Activated CD4-positive, alpha-beta T cell treated with anti-CD3 and anti-CD28 coated beads for 24 hours (primary cell): ENCODE measurements around the gene PRDM2.

Experiments used
- DNase-seq, 2 donors: peaks; one replicate each; pipeline ENCODE4 v3.0.0-alpha.2; 2020; ENCODE audit warnings: low read depth in 2 of 2

Gene PRDM2

DNA sequence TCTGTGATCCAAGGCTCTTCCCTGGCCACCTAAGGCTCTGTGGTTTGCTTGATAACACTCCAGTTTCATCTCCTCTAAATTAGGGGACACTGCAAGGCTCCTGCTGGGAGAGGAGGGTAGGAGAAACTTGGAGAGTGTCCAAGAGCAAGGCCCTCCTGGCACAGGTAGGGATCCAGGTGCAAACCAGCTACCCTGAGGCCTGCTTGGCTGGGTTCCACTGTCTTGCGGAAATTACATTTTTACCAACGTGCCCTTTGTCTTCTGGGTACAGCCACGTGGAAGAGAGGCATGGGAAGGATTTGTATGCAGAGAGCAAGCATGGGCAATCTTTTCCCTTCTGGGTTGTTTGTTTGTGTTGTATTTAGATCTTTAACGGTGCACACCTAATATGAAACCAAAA, 132.5 kb downstream of the PRDM2 start:
- no peak for DNase-seq

DNA sequence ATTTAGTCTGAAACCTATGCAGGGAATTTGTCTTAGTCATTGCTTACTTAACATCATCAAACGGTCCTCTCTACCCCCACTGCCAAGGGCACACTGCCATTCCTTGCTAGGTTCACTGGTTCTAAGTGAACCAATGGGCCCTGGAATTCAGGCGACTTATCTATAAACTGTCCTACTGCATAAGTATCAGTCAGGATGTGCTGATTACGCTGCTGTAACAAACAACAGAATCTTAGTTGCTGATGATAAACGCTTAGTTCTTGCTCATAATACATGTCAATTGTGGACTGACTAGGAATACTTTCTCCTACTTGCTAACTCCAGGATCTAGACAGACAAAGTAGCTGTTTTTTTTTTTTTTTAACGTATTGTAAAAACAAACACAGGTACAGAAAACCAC, 136.1 kb downstream of the PRDM2 start:
- DNase-seq = no peak

DNA sequence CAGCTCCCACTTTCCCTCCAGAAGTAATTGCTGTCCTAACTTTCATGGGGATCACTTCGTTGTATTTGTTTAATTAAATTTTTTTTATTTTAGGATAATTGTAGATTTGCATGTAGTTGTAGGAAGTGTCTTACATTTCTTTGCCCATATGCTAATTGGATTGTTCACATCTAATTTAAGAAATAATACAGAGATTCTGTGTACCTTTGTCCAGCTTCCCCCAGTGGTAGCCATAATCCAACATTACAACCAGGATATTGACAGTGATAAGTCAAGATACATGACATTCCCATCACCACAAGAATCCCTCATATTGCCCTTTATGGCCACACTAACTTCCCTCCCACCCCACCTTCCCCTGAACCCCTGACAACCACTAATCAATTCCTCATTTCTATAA, 136.6 kb downstream of the PRDM2 start:
- no peak for DNase-seq

DNA sequence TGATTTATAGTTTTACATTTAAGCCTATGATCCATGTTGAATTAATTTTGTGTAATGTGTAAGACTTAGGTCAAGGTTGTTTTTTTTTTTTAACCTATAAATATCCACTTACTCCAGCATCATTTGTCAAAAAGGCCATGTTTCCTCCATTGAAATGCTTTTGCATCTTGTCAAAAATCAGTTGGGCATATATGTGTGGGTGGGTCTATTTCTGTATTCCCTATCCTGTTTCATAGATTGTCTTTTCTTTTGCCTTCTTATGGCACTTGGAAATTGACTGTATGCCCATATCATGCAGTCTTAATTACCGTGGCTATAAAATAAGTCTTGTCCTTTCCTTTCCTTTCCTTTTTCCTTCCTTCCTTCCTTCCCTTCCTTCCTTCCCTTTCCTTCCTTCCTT, 138.2 kb downstream of the PRDM2 start:
- DNase-seq = no peak

DNA sequence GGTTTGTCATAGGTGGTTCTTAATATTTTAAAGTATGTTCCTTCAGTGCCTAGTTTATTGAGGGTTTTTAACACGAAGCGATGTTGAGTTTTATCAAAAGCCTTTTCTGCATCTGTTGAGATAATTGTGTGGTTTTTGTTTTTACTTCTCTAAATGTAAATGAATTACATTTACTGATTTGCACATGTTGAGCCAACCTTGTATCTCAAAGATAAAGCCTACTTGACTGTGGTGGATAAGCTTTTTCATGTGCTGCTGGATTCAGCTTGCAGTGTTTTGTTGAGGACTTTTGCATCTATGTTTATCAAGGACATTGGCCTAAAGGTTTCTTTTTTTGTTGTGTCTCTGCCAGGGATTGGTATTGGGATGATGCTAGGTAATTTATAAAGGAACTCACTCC, 142.5 kb downstream of the PRDM2 start:
- DNase-seq = no peak

DNA sequence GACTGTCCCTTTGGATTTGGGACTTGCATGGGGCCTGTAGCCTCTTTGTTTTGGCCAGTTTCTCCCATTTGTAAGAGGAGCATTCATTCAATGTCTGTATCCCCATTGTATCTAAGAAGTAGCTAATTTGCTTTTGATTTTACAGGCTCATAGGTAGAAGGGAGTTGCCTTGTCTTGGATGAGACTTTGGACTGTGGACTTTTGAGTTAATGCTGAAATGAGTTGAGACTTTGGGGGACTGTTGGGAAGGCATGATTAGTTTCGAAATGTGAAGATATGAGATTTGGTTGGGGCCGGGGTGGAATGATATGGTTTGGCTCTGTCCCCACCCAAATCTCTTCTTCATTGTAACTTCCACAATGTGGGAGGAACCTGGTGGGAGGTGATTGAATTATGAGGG, 151.7 kb downstream of the PRDM2 start:
- DNase-seq = no peak

DNA sequence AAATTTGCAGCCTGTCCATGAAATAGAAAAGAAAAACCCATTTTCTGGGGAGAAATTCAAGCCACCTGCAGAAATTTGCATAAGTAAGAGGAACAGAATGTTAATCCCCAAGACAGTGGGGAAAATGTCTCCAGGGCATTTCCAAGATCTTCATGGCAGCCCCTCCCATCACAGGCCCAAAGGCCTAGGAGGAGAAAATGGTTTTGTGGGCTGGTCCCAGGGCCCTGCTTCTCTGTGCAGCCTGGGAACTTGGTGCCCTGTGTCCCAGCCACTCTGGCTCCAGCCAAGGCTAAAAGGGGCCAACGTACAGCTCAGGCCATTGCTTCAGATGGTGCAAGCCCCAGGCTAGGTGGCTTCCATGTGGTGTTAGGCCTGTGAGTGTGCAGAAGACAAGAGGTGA, 155.6 kb downstream of the PRDM2 start:
- no peak for DNase-seq

DNA sequence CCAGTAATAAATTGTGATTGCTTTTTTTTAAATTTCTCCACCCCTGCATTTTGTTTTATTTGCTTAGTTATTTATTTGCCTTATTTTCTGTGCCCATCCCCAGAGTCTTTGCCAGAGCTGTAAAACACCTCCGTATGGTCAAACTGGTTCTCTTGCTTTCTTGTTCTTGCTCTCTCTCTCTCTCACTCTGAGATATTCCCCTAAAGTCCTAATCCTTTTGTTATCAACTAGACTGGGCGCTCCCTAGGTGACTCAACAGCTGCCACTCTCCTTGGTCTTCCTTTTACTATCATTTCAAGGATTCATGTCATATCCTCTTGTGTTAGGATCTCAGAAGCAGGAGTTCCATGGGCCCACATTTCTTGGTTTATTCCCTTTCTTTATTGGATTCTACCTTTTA, 160.0 kb downstream of the PRDM2 start:
- DNase-seq = no peak

DNA sequence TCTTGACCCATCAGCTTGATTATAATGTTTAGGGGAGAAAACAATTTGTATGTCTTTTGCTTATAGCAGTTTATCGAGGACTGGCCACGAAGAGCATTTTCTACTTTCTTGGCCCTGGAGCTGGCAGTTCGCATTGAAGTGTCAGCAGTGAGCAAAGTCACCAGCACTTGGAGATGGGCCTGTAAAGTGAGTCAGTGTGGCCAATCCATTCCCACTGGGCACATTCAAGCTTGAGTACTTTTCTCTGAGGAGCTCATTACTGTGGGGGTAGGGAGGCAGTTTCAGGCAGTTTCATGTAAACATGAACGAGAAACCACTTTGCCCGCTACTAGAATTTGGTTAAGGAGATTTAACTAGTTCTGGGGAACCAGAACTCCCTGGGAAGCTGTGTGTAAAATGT, 164.8 kb downstream of the PRDM2 start:
- DNase-seq = no peak

DNA sequence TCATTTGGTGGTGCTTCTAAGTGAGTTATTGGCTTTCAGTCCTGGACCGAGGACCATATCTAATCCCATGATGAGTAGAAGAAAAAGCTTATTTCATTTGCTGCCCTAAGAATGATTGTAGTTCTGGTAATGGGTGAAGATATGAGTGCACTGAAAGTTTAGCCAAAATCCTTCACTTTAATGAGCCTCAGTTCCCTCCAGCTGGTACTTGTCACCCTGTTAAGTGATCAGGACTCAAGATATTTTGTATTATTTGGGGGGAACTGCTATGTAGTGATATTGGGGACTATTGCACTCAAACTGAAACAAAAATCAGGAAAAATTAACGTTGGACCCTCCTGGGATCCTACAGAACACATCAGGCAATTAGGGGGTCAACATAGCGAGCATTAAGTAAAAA, 165.9 kb downstream of the PRDM2 start:
- no peak for DNase-seq

DNA sequence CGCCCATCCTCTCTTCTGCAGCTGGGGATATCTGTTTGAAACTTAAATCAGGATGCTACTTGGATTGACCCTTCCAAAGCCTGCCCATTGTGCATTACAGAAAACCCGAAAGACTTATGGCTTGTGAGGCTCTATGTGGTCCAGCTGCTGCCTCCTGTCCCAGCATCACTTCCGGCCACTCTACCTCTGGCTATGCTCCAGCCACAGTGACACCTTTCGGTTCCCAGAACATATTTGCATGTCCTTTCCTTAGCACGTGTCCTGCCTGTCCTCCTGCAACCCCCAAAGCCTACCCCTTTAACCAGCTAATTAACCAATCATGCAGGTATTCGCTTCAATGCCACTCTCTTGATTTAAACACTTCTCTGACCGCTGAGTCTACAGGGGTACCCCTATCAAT, 167.6 kb downstream of the PRDM2 start:
- no peak for DNase-seq

DNA sequence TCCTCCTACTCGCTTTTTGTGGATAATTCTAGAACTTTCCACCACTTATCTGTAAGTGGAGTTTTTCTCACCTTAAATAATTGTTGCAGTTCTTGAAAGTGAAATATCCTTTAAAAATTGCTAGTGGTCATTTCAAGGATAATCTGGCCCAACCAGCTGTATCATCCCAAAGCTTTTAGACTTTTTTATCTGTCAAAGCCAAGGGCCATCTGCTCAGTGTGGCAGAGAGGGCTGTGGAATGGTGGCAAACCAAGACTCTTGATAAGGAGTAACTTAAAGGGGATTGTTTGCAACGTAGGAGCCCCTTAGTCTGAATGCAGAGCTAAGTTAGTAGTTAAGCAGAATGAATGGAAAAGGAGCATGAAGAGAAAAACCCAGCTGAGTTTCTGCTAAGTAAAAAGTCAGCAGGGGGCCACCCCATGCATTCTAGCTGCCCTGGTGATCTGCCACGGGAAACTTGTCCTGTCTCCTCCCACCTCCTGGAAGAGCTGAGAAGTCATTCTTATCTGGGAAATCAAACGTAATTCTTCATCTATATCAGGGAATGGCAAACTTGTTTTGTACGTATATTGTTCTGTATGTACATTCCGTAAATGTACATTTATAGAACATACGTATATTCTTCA, 169.3 kb downstream of the PRDM2 start:
- DNase-seq = no peak

DNA sequence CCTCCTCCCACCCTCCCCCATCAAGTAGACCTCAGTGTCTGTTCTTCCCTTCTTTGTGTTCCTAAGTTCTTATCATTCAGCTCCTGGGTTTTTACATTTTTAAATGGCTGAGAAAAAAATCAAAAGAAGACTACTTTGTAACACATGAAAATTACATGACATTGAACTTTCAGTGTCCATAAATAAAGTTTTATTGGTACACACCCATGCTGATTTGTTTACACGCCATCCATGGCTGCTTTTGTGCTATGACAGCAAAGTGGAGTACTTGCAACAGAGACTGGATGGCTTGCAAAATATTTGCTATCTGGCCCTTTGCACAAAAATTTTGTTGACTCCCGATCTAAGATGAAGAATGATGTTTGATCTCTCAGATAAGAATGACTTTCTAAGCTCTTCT, 171.4 kb downstream of the PRDM2 start:
- DNase-seq = no peak

DNA sequence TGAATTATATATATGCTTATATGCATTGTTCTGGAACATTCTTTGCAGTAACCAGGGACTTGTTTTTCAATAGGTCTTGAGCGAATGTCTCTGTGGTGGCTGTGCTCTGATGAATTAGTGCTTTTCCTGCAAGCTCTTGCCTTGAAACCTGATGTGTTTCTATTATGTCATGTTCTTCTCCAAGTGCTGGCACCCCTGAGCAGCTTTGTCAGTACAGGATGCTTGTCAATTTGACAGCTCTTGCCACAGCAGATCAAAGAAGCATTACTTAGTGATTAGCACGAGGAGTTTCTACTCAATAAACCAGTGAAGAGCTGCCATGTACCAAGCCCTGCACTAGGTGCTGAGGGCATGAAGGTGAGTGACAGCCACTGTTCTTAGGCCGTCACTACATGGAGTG, 171.9 kb downstream of the PRDM2 start:
- DNase-seq = no peak

DNA sequence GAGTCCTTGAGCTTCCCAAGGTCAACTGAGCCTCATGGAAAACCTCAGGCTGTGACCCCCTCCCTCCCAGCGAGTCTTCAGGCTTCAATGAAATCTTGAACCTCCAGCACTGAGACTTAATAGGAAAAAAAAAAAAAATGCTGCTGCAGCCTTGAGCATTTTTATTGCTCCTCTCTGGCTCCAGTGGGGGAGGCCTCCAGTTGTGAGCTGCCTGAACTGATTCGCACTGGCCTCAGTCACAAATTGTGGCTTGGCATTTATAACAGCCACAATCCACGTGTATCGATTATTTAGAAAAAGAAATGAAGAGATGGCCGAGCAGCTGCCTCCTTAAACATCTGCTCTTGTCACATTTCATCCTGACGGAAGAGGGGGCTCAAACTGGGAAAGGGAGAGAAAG, 173.0 kb downstream of the PRDM2 start:
- DNase-seq = no peak
